Mesodermal cell (in vitro differentiated cells): Measurements from ENCODE around the gene CLEC2L.

Experiments
- H3K27ac ChIP-seq: 2 replicates; pipeline ENCODE4 v1.7.0; 2013; ENCODE audit warnings: mild to moderate bottlenecking, low read depth, low read length, moderate library complexity; ENCODE audit not compliant: severe bottlenecking
- H3K36me3 ChIP-seq: 2 replicates; pipeline ENCODE4 v1.7.1; 2013; ENCODE audit warnings: mild to moderate bottlenecking, low read length, moderate library complexity; ENCODE audit not compliant: control insufficient read depth, insufficient read depth
- H3K4me1 ChIP-seq: one replicate; pipeline ENCODE4 v1.7.1; 2013; ENCODE audit warnings: mild to moderate bottlenecking, low read length; ENCODE audit not compliant: insufficient read depth, control insufficient read depth, poor library complexity, severe bottlenecking
- H3K4me3 ChIP-seq: 2 replicates; pipeline ENCODE4 v1.7.0; 2013; ENCODE audit warnings: low read length, control low read depth, mild to moderate bottlenecking; ENCODE audit not compliant: insufficient read depth, poor library complexity, severe bottlenecking; ENCODE audit errors: extremely low read depth
- H3K9me3 ChIP-seq: 2 replicates; pipeline ENCODE4 v1.7.1; 2013; ENCODE audit warnings: mild to moderate bottlenecking, low read length, moderate library complexity; ENCODE audit not compliant: control insufficient read depth
- WGBS, 2 experiments: methylation state at CpG; one replicate each; pipeline ENCODE4 v1.1.5; 2013; ENCODE audit warnings: missing lambda C conversion rate in 2 of 2; ENCODE audit not compliant: insufficient coverage in 2 of 2; 5-methylcytosine and 5-hydroxymethylcytosine counted together

The CLEC2L gene

GRCh38 chr7:139576179-139576973 is 52.9 kb downstream of the CLEC2L start:
- WGBS, 2 experiments = 92 to 96% methylated on average over 8 to 10 of the region's 11 CpGs
- Histone ChIP-seq H3K27ac (no peak overlapping the region), H3K9me3 (no peaks in the 10 kb centered on the region), H3K4me1 (no peaks in the 10 kb centered on the region), H3K36me3 (peaks cover 48% of the 10 kb centered on the region), H3K4me3 (no peak overlapping the region)

- Histone ChIP-seq H3K9me3 (no peaks in the 10 kb centered on the region), H3K4me3 (no peak overlapping the region), H3K36me3 (peaks cover 33% of the 10 kb centered on the region), H3K4me1 (no peaks in the 10 kb centered on the region), H3K27ac (no peak overlapping the region)
- WGBS, 2 experiments = 100% methylated on average over 3 of the region's 3 CpGs
Observed at GRCh38 chr7:139580435-139580834, 57.0 kb downstream of the CLEC2L start.

GRCh38 chr7:139582130-139582650 is 58.7 kb downstream of the CLEC2L start:
- no peak overlapping the region for H3K4me3 ChIP-seq
- peaks cover 42% of the 10 kb centered on the region for H3K36me3 ChIP-seq
- no peaks in the 10 kb centered on the region for H3K4me1 ChIP-seq
- 95 to 96% methylated on average over 14 of the region's 14 CpGs for WGBS, 2 experiments
- H3K27ac ChIP-seq = no peak overlapping the region
- no peaks in the 10 kb centered on the region for H3K9me3 ChIP-seq

GRCh38 chr7:139582671-139583155 is 59.2 kb downstream of the CLEC2L start:
- Histone ChIP-seq H3K4me1 (no peaks in the 10 kb centered on the region), H3K9me3 (no peaks in the 10 kb centered on the region), H3K27ac (no peak overlapping the region), H3K36me3 (peaks cover 43% of the 10 kb centered on the region), H3K4me3 (no peak overlapping the region)
- WGBS, 2 experiments = 92 to 94% methylated on average over 11 to 12 of the region's 14 CpGs

GRCh38 chr7:139583826-139584553 is 60.5 kb downstream of the CLEC2L start:
- H3K4me1 ChIP-seq = no peaks in the 10 kb centered on the region
- H3K9me3 ChIP-seq = no peaks in the 10 kb centered on the region
- peaks cover 50% of the 10 kb centered on the region for H3K36me3 ChIP-seq
- 90 to 91% methylated on average over 10 to 14 of the region's 15 CpGs for WGBS, 2 experiments
- H3K4me3 ChIP-seq = no peak overlapping the region
- no peak overlapping the region for H3K27ac ChIP-seq

- peaks cover 48% of the 10 kb centered on the region for H3K36me3 ChIP-seq
- no peak overlapping the region for H3K27ac ChIP-seq
- H3K9me3 ChIP-seq = no peaks in the 10 kb centered on the region
- no peak overlapping the region for H3K4me3 ChIP-seq
- 75 to 80% methylated on average over 5 of the region's 5 CpGs for WGBS, 2 experiments
- no peaks in the 10 kb centered on the region for H3K4me1 ChIP-seq
Observed at GRCh38 chr7:139585042-139585441, 61.6 kb downstream of the CLEC2L start.

- 100% methylated on average over 3 of the region's 3 CpGs; no CpG with 5 or more reads in 1 of the 2 experiments for WGBS, 2 experiments
- Histone ChIP-seq H3K4me3 (no peak overlapping the region), H3K27ac (no peak overlapping the region), H3K4me1 (no peaks in the 10 kb centered on the region), H3K36me3 (peaks cover 46% of the 10 kb centered on the region), H3K9me3 (no peaks in the 10 kb centered on the region)
Observed at GRCh38 chr7:139586286-139586685, 62.8 kb downstream of the CLEC2L start.

- Histone ChIP-seq H3K36me3 (peaks cover 49% of the 10 kb centered on the region), H3K4me3 (no peak overlapping the region), H3K27ac (no peak overlapping the region), H3K4me1 (no peaks in the 10 kb centered on the region), H3K9me3 (no peaks in the 10 kb centered on the region)
- WGBS, 2 experiments = 100% methylated on average over 3 of the region's 7 CpGs; no CpG with 5 or more reads in 1 of the 2 experiments
Observed at GRCh38 chr7:139587535-139587934, 64.0 kb downstream of the CLEC2L start.

- no peaks in the 10 kb centered on the region for H3K4me1 ChIP-seq
- H3K36me3 ChIP-seq = peaks cover 47% of the 10 kb centered on the region
- 88 to 93% methylated on average over 6 of the region's 7 CpGs for WGBS, 2 experiments
- H3K4me3 ChIP-seq = no peak overlapping the region
- no peaks in the 10 kb centered on the region for H3K9me3 ChIP-seq
- no peak overlapping the region for H3K27ac ChIP-seq
Observed at GRCh38 chr7:139588632-139589031, 65.1 kb downstream of the CLEC2L start.

GRCh38 chr7:139589474-139589873 is 66.0 kb downstream of the CLEC2L start:
- Histone ChIP-seq H3K4me1 (no peaks in the 10 kb centered on the region), H3K36me3 (peaks cover 55% of the 10 kb centered on the region), H3K27ac (no peak overlapping the region), H3K9me3 (no peaks in the 10 kb centered on the region), H3K4me3 (no peak overlapping the region)
- 100% methylated on average over 1 of the region's 1 CpG for whole genome bisulfite sequencing, 2 experiments
